DOHH2 (cell line): ENCODE results near the gene SEMA3E.

ENCODE experiments used
- H3F3A ChIP-seq: fragments of 200-600 bp; sonication (generic), shearing (Covaris generic); 2 replicates; pipeline ENCODE4 v1.6.0; 2016; ENCODE audit warnings: antibody characterized with exemption, mild to moderate bottlenecking; ENCODE audit not compliant: control insufficient read depth, insufficient read depth
- H3K27ac ChIP-seq: fragments of 200-600 bp; sonication (generic); 2 replicates; pipeline ENCODE4 v1.5.1; 2014; ENCODE audit warnings: low read depth, mild to moderate bottlenecking, low read length, moderate library complexity
- H3K27me3 ChIP-seq: fragments of 200-600 bp; sonication (generic); 2 replicates; pipeline ENCODE4 v1.6.1; 2014; ENCODE audit warnings: mild to moderate bottlenecking, low read length, mixed read lengths; ENCODE audit not compliant: control insufficient read depth
- H3K36me3 ChIP-seq: fragments of 200-600 bp; sonication (generic); 2 replicates; pipeline ENCODE4 v1.6.1; 2014; ENCODE audit warnings: mild to moderate bottlenecking, low read length, moderate library complexity, mixed read lengths; ENCODE audit not compliant: control insufficient read depth
- H3K4me1 ChIP-seq: fragments of 200-600 bp; sonication (generic); 2 replicates; pipeline ENCODE4 v1.6.1; 2014; ENCODE audit warnings: mild to moderate bottlenecking, low read length, mixed read lengths; ENCODE audit not compliant: control insufficient read depth
- H3K4me2 ChIP-seq: fragments of 200-600 bp; sonication (generic); 2 replicates; pipeline ENCODE4 v1.6.0; 2014; ENCODE audit warnings: mild to moderate bottlenecking, low read length, moderate library complexity
- H3K4me3 ChIP-seq: fragments of 200-600 bp; sonication (generic); 2 replicates; pipeline ENCODE4 v1.5.1; 2014; ENCODE audit warnings: mild to moderate bottlenecking, low read length, mixed read lengths
- H3K79me2 ChIP-seq: fragments of 200-600 bp; sonication (generic); 2 replicates; pipeline ENCODE4 v1.6.1; 2014; ENCODE audit warnings: mild to moderate bottlenecking, low read length, mixed read lengths; ENCODE audit not compliant: control insufficient read depth
- H3K9me2 ChIP-seq: fragments of 200-600 bp; sonication (generic); replicated peaks from 2 replicates; pipeline ENCODE4 v1.6.1; 2014; ENCODE audit warnings: mild to moderate bottlenecking, low read length, mixed read lengths; ENCODE audit not compliant: control insufficient read depth
- H3K9me3 ChIP-seq: fragments of 200-600 bp; sonication (generic); 2 replicates; pipeline ENCODE4 v1.6.1; 2014; ENCODE audit warnings: antibody characterized with exemption, low read length, mixed read lengths; ENCODE audit not compliant: control insufficient read depth, insufficient read depth
- H4K20me1 ChIP-seq: fragments of 200-600 bp; sonication (generic); 2 replicates; pipeline ENCODE4 v1.6.0; 2014; ENCODE audit warnings: low read depth, mild to moderate bottlenecking, antibody characterized with exemption, low read length, moderate library complexity; ENCODE audit not compliant: control insufficient read depth, insufficient read depth
- EZH2phosphoT487 ChIP-seq: fragments of 200-600 bp; sonication (generic); IDR thresholded peaks from 2 replicates; pipeline ENCODE4 v1.6.1; 2017; ENCODE audit warnings: borderline replicate concordance, mild to moderate bottlenecking, antibody characterized with exemption, low read length, moderate library complexity, mixed read lengths
- TF ChIP-seq, protein P1 (sequence below): fragments of 200-600 bp; sonication (generic); IDR thresholded peaks from one replicate; pipeline ENCODE4 v1.5.1; 2014; ENCODE audit warnings: antibody characterized with exemption, mild to moderate bottlenecking, low read depth, low read length; ENCODE audit not compliant: poor library complexity, severe bottlenecking

Gene SEMA3E

DNA sequence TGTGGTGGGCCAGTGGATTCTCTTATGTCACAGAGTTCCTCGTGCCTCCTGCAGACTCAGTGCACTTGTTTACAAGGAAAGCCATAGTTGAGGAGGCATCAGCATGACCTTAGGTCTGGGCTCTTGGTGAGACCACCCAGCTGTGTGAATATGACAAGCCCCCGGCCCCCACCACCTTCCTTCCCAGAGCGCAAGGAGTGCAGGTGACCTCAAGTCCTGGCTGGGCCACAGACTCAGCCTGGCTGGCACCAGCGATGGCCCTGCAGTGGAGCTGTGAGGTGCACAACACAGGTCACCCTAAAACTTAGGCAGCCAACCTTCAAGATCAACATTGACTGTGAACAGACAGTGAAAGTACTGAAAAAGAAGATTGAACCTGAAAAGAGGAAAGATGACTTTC is 14.2 kb upstream of the SEMA3E start:
- Histone ChIP-seq H3K4me1 (no peaks in the 10 kb centered on the region), H3K9me3 (no peaks in the 10 kb centered on the region), H3F3A (no peaks in the 10 kb centered on the region), H4K20me1 (no peaks in the 10 kb centered on the region), H3K27ac (no peak overlapping the region), H3K9me2 (no peaks in the 10 kb centered on the region), H3K27me3 (no peaks in the 10 kb centered on the region), H3K36me3 (no peaks in the 10 kb centered on the region), H3K4me3 (no peak overlapping the region), H3K4me2 (no peak overlapping the region), H3K79me2 (no peaks in the 10 kb centered on the region)
- TF ChIP-seq, protein P1, sequence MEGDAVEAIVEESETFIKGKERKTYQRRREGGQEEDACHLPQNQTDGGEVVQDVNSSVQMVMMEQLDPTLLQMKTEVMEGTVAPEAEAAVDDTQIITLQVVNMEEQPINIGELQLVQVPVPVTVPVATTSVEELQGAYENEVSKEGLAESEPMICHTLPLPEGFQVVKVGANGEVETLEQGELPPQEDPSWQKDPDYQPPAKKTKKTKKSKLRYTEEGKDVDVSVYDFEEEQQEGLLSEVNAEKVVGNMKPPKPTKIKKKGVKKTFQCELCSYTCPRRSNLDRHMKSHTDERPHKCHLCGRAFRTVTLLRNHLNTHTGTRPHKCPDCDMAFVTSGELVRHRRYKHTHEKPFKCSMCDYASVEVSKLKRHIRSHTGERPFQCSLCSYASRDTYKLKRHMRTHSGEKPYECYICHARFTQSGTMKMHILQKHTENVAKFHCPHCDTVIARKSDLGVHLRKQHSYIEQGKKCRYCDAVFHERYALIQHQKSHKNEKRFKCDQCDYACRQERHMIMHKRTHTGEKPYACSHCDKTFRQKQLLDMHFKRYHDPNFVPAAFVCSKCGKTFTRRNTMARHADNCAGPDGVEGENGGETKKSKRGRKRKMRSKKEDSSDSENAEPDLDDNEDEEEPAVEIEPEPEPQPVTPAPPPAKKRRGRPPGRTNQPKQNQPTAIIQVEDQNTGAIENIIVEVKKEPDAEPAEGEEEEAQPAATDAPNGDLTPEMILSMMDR = no peak
- TF ChIP-seq EZH2phosphoT487 = no peak

DNA sequence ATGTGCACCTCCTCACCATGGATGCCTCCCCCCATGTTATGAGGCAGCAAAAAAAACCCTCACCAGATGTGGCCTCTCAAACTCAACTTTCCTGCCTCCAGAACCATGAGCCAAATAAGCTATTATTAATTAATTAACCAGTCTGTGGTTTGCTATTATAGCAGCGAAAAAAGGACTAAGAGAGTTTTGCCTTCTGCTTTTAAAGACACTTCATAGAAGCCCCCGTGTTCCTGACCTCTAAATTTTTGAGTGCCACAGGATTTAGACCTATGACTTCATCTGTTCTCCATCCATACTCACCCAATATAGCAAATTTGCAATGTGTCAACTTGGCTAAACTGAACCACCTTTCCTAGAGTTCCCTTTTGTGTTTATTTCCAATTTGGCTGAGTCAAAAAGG is 9.2 kb upstream of the SEMA3E start:
- TF ChIP-seq, protein P1 = no peak
- no peak for TF ChIP-seq EZH2phosphoT487
- H3K9me2 ChIP-seq = no peaks in the 10 kb centered on the region

GRCh38 chr7:83655951-83656556 is 7.1 kb upstream of the SEMA3E start:
- no peak overlapping the region for H3K27ac ChIP-seq
- no peaks in the 10 kb centered on the region for H3K36me3 ChIP-seq
- H3K4me3 ChIP-seq = no peak overlapping the region
- no peaks in the 10 kb centered on the region for H3K27me3 ChIP-seq
- no peak overlapping the region for H3K4me2 ChIP-seq
- H3K9me3 ChIP-seq = no peaks in the 10 kb centered on the region
- no peaks in the 10 kb centered on the region for H3F3A ChIP-seq
- TF ChIP-seq, protein P1 = peak; percentile 77
- TF ChIP-seq EZH2phosphoT487 = no peak
- H3K9me2 ChIP-seq = no peaks in the 10 kb centered on the region
- H4K20me1 ChIP-seq = no peaks in the 10 kb centered on the region
- H3K4me1 ChIP-seq = no peaks in the 10 kb centered on the region
- H3K79me2 ChIP-seq = no peaks in the 10 kb centered on the region

More for the DNA sequence above, 9.2 kb upstream of the SEMA3E start:
- Histone ChIP-seq H3K27ac (no peak overlapping the region), H3K4me1 (no peaks in the 10 kb centered on the region), H3K4me2 (no peak overlapping the region), H3F3A (no peaks in the 10 kb centered on the region), H3K9me3 (no peaks in the 10 kb centered on the region), H3K79me2 (no peaks in the 10 kb centered on the region), H3K27me3 (no peaks in the 10 kb centered on the region), H4K20me1 (no peaks in the 10 kb centered on the region), H3K36me3 (no peaks in the 10 kb centered on the region), H3K4me3 (no peak overlapping the region)
